Activated naive CD4-positive, alpha-beta T cell treated with anti-CD3 and anti-CD28 coated beads, Interleukin-2, amount 50 U/mL, for 24 hours (primary cell): Measurements from ENCODE around the gene SRR.
A peak's percentile ranks its signal among the peaks of the same experiment; 100 is the strongest.

Experiments
- H3K27ac Mint-ChIP-seq: one replicate; pipeline ENCODE4 v1.8.0; 2021; ENCODE audit warnings: mild to moderate bottlenecking, mixed read lengths
- H3K27me3 Mint-ChIP-seq: one replicate; pipeline ENCODE4 v1.8.0; 2021; ENCODE audit warnings: mixed read lengths
- H3K36me3 Mint-ChIP-seq: one replicate; pipeline ENCODE4 v1.8.0; 2021; ENCODE audit warnings: mixed read lengths
- H3K4me1 Mint-ChIP-seq: one replicate; pipeline ENCODE4 v1.8.0; 2021; ENCODE audit warnings: mixed read lengths
- H3K4me3 Mint-ChIP-seq: one replicate; pipeline ENCODE4 v1.8.0; 2021; ENCODE audit warnings: mild to moderate bottlenecking, mixed read lengths
- H3K9me3 Mint-ChIP-seq: one replicate; pipeline ENCODE4 v1.8.0; 2021; ENCODE audit warnings: mixed read lengths

The SRR gene

GRCh38 chr17:2351269-2351668, 47.5 kb downstream of the SRR start:
- Mint-ChIP-seq H3K27me3 (no peaks in the 10 kb centered on the region), H3K36me3 (no peaks in the 10 kb centered on the region), H3K4me1 (peaks cover 16% of the 10 kb centered on the region), H3K4me3 (no peak overlapping the region), H3K9me3 (no peaks in the 10 kb centered on the region), H3K27ac (no peak overlapping the region)

GRCh38 chr17:2354311-2354710, 50.6 kb downstream of the SRR start:
- H3K27me3 Mint-ChIP-seq = no peaks in the 10 kb centered on the region
- no peaks in the 10 kb centered on the region for H3K9me3 Mint-ChIP-seq
- peaks cover 16% of the 10 kb centered on the region for H3K4me1 Mint-ChIP-seq
- H3K27ac Mint-ChIP-seq = peak overlapping the region; percentile 10
- H3K4me3 Mint-ChIP-seq = peak overlapping the region; percentile 70
- H3K36me3 Mint-ChIP-seq = no peaks in the 10 kb centered on the region

GRCh38 chr17:2357237-2357636, 53.5 kb downstream of the SRR start:
- Mint-ChIP-seq H3K9me3 (no peaks in the 10 kb centered on the region), H3K36me3 (no peaks in the 10 kb centered on the region), H3K4me1 (peaks cover 16% of the 10 kb centered on the region), H3K27me3 (no peaks in the 10 kb centered on the region), H3K4me3 (no peak overlapping the region), H3K27ac (no peak overlapping the region)

GRCh38 chr17:2357931-2358434, 54.2 kb downstream of the SRR start:
- Mint-ChIP-seq H3K4me1 (peaks cover 15% of the 10 kb centered on the region), H3K9me3 (no peaks in the 10 kb centered on the region), H3K27me3 (no peaks in the 10 kb centered on the region), H3K27ac (no peak overlapping the region), H3K4me3 (no peak overlapping the region), H3K36me3 (no peaks in the 10 kb centered on the region)

- Mint-ChIP-seq H3K9me3 (no peaks in the 10 kb centered on the region), H3K36me3 (no peaks in the 10 kb centered on the region), H3K27ac (no peak overlapping the region), H3K4me3 (no peak overlapping the region), H3K4me1 (no peaks in the 10 kb centered on the region), H3K27me3 (no peaks in the 10 kb centered on the region)
Measured at GRCh38 chr17:2361010-2361760, 57.4 kb downstream of the SRR start.

GRCh38 chr17:2362016-2362415, 58.3 kb downstream of the SRR start:
- no peak overlapping the region for H3K27ac Mint-ChIP-seq
- no peaks in the 10 kb centered on the region for H3K36me3 Mint-ChIP-seq
- no peak overlapping the region for H3K4me3 Mint-ChIP-seq
- H3K4me1 Mint-ChIP-seq = no peaks in the 10 kb centered on the region
- H3K27me3 Mint-ChIP-seq = no peaks in the 10 kb centered on the region
- H3K9me3 Mint-ChIP-seq = no peaks in the 10 kb centered on the region

- Mint-ChIP-seq H3K4me3 (no peak overlapping the region), H3K27ac (no peak overlapping the region), H3K4me1 (no peaks in the 10 kb centered on the region), H3K36me3 (no peaks in the 10 kb centered on the region), H3K9me3 (no peaks in the 10 kb centered on the region), H3K27me3 (no peaks in the 10 kb centered on the region)
Measured at GRCh38 chr17:2362416-2362815, 58.7 kb downstream of the SRR start.

GRCh38 chr17:2362881-2363280, 59.1 kb downstream of the SRR start:
- H3K36me3 Mint-ChIP-seq = no peaks in the 10 kb centered on the region
- H3K9me3 Mint-ChIP-seq = no peaks in the 10 kb centered on the region
- no peaks in the 10 kb centered on the region for H3K4me1 Mint-ChIP-seq
- no peaks in the 10 kb centered on the region for H3K27me3 Mint-ChIP-seq
- H3K4me3 Mint-ChIP-seq = no peak overlapping the region
- H3K27ac Mint-ChIP-seq = no peak overlapping the region

- H3K27me3 Mint-ChIP-seq = no peaks in the 10 kb centered on the region
- H3K36me3 Mint-ChIP-seq = no peaks in the 10 kb centered on the region
- H3K27ac Mint-ChIP-seq = no peak overlapping the region
- H3K4me3 Mint-ChIP-seq = no peak overlapping the region
- no peaks in the 10 kb centered on the region for H3K9me3 Mint-ChIP-seq
- no peaks in the 10 kb centered on the region for H3K4me1 Mint-ChIP-seq
Measured at GRCh38 chr17:2363318-2363717, 59.6 kb downstream of the SRR start.

- Mint-ChIP-seq H3K27me3 (no peaks in the 10 kb centered on the region), H3K36me3 (no peaks in the 10 kb centered on the region), H3K4me1 (no peaks in the 10 kb centered on the region)
Measured at GRCh38 chr17:2363851-2364762, 60.4 kb downstream of the SRR start.

GRCh38 chr17:2364763-2365116, 61.0 kb downstream of the SRR start:
- Mint-ChIP-seq H3K27ac (no peak overlapping the region), H3K27me3 (no peaks in the 10 kb centered on the region), H3K4me1 (no peaks in the 10 kb centered on the region), H3K9me3 (no peaks in the 10 kb centered on the region), H3K36me3 (no peaks in the 10 kb centered on the region), H3K4me3 (no peak overlapping the region)

More at GRCh38 chr17:2363851-2364762, 60.4 kb downstream of the SRR start:
- Mint-ChIP-seq H3K9me3 (no peaks in the 10 kb centered on the region), H3K27ac (no peak overlapping the region), H3K4me3 (no peak overlapping the region)

- H3K9me3 Mint-ChIP-seq = no peaks in the 10 kb centered on the region
Measured at GRCh38 chr17:2365132-2365531, 61.4 kb downstream of the SRR start.

GRCh38 chr17:2366747-2367494, 63.2 kb downstream of the SRR start:
- peaks cover 1% of the 10 kb centered on the region for H3K36me3 Mint-ChIP-seq
- no peaks in the 10 kb centered on the region for H3K9me3 Mint-ChIP-seq
- H3K4me3 Mint-ChIP-seq = no peak overlapping the region
- H3K4me1 Mint-ChIP-seq = no peaks in the 10 kb centered on the region
- no peaks in the 10 kb centered on the region for H3K27me3 Mint-ChIP-seq
- H3K27ac Mint-ChIP-seq = no peak overlapping the region

More at GRCh38 chr17:2365132-2365531, 61.4 kb downstream of the SRR start:
- Mint-ChIP-seq H3K36me3 (no peaks in the 10 kb centered on the region), H3K27me3 (no peaks in the 10 kb centered on the region), H3K4me1 (no peaks in the 10 kb centered on the region), H3K4me3 (no peak overlapping the region), H3K27ac (no peak overlapping the region)

GRCh38 chr17:2368359-2368758, 64.6 kb downstream of the SRR start:
- no peak overlapping the region for H3K27ac Mint-ChIP-seq
- H3K36me3 Mint-ChIP-seq = peaks cover 1% of the 10 kb centered on the region
- H3K9me3 Mint-ChIP-seq = no peaks in the 10 kb centered on the region
- no peak overlapping the region for H3K4me3 Mint-ChIP-seq
- H3K27me3 Mint-ChIP-seq = no peaks in the 10 kb centered on the region
- no peaks in the 10 kb centered on the region for H3K4me1 Mint-ChIP-seq

GRCh38 chr17:2369039-2369438, 65.3 kb downstream of the SRR start:
- no peaks in the 10 kb centered on the region for H3K9me3 Mint-ChIP-seq
- no peak overlapping the region for H3K4me3 Mint-ChIP-seq
- no peaks in the 10 kb centered on the region for H3K4me1 Mint-ChIP-seq
- no peak overlapping the region for H3K27ac Mint-ChIP-seq
- H3K36me3 Mint-ChIP-seq = peaks cover 1% of the 10 kb centered on the region
- no peaks in the 10 kb centered on the region for H3K27me3 Mint-ChIP-seq
